GM12891 (cell line): ENCODE results near the gene KCNIP1.

Source experiments
- PAX5 ChIP-seq: IDR thresholded peaks from 2 replicates; pipeline ENCODE4 v1.6.1; 2011; ENCODE audit warnings: low read length, moderate library complexity, mild to moderate bottlenecking; ENCODE audit not compliant: insufficient read depth, severe bottlenecking
- POLR2A ChIP-seq: IDR thresholded peaks from 2 replicates; pipeline ENCODE4 v1.6.1; 2011; ENCODE audit warnings: low read depth, low read length, control low read depth
- POLR2AphosphoS5 ChIP-seq: IDR thresholded peaks from 2 replicates; pipeline ENCODE4 v1.6.1; 2011; ENCODE audit warnings: low read depth, low read length, control low read depth
- POU2F2 ChIP-seq: IDR thresholded peaks from 2 replicates; pipeline ENCODE4 v1.6.1; 2011; ENCODE audit warnings: low read depth, mild to moderate bottlenecking, control low read depth, low read length, moderate library complexity
- SPI1 ChIP-seq: IDR thresholded peaks from 2 replicates; pipeline ENCODE4 v1.6.1; 2011; ENCODE audit warnings: low read depth, low read length, control low read depth
- TAF1 ChIP-seq: IDR thresholded peaks from 2 replicates; pipeline ENCODE4 v1.6.1; 2011; ENCODE audit warnings: low read depth, low read length, control low read depth

- TF ChIP-seq TAF1 (no peak), POLR2A (no peak), POLR2AphosphoS5 (no peak), SPI1 (no peak), POU2F2 (no peak), PAX5 (no peak)
Measured at GRCh38 chr5:170785416-170785815, 281.6 kb downstream of the KCNIP1 start.
